ENCODE data around the gene CHORDC1. TPM values are rescaled to one million over a fixed set of nuclear protein-coding genes. Genes with fewer than 3 reads are reported as not detected.

Gene CHORDC1
- total and polyA plus RNA-seq, 2 donors from 2014 or later: 12.3 to 21.7 TPM

GRCh38 chr11:90254065-90254464 lies 31.2 kb upstream of the CHORDC1 start:
- no peaks in the 10 kb centered on the region for H3K36me3 ChIP-seq (ENCODE audit: control insufficient read depth in 2 of 3, insufficient read depth in 3 of 3, low read length in 3 of 3)
- H3K27ac ChIP-seq (ENCODE audit: low read depth in 2 of 2, low read length in 2 of 2): no peak overlapping the region
- no peaks in the 10 kb centered on the region for H3K27me3 ChIP-seq (ENCODE audit: control insufficient read depth, insufficient read depth, low read length)
- intact Hi-C loops (cut with DNase I): no loop called here
- DNase-seq (no peak), FAIRE-seq (no peak)
- no peaks in the 10 kb centered on the region for H3K4me1 ChIP-seq (ENCODE audit: control insufficient read depth in 2 of 3, insufficient read depth in 2 of 3, low read depth in 1 of 3, low read length in 3 of 3)
- no peaks in the 10 kb centered on the region for H3K9me3 ChIP-seq (ENCODE audit: control insufficient read depth in 2 of 3, insufficient read depth in 1 of 3, low read length in 3 of 3)
- H3K4me3 ChIP-seq (ENCODE audit: low read length in 3 of 3): no peak overlapping the region
- TF ChIP-seq, protein P1, sequence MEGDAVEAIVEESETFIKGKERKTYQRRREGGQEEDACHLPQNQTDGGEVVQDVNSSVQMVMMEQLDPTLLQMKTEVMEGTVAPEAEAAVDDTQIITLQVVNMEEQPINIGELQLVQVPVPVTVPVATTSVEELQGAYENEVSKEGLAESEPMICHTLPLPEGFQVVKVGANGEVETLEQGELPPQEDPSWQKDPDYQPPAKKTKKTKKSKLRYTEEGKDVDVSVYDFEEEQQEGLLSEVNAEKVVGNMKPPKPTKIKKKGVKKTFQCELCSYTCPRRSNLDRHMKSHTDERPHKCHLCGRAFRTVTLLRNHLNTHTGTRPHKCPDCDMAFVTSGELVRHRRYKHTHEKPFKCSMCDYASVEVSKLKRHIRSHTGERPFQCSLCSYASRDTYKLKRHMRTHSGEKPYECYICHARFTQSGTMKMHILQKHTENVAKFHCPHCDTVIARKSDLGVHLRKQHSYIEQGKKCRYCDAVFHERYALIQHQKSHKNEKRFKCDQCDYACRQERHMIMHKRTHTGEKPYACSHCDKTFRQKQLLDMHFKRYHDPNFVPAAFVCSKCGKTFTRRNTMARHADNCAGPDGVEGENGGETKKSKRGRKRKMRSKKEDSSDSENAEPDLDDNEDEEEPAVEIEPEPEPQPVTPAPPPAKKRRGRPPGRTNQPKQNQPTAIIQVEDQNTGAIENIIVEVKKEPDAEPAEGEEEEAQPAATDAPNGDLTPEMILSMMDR (IDR thresholded peaks at IDR 0.05; ENCODE audit: borderline replicate concordance, extremely low read depth, insufficient read depth): no peak
- no peak overlapping the region for H3K9ac ChIP-seq (ENCODE audit: low read length in 3 of 3)

- Histone ChIP-seq H3K4me3 (ENCODE audit: low read length in 3 of 3) (no peak overlapping the region), H3K36me3 (ENCODE audit: control insufficient read depth in 2 of 3, insufficient read depth in 3 of 3, low read length in 3 of 3) (no peaks in the 10 kb centered on the region), H3K9ac (ENCODE audit: low read length in 3 of 3) (no peak overlapping the region), H3K4me1 (ENCODE audit: control insufficient read depth in 2 of 3, insufficient read depth in 2 of 3, low read depth in 1 of 3, low read length in 3 of 3) (no peaks in the 10 kb centered on the region), H3K27ac (ENCODE audit: low read depth in 2 of 2, low read length in 2 of 2) (no peak overlapping the region), H3K9me3 (ENCODE audit: control insufficient read depth in 2 of 3, insufficient read depth in 1 of 3, low read length in 3 of 3) (no peaks in the 10 kb centered on the region), H3K27me3 (ENCODE audit: control insufficient read depth, insufficient read depth, low read length) (no peaks in the 10 kb centered on the region)
- TF ChIP-seq, protein P1 (IDR thresholded peaks at IDR 0.05; ENCODE audit: borderline replicate concordance, extremely low read depth, insufficient read depth): no peak
- no peak for DNase-seq
- intact Hi-C loops (cut with DNase I): no loop called here
- FAIRE-seq: no peak
Observed at GRCh38 chr11:90252053-90252452, 29.2 kb upstream of the CHORDC1 start.

DNA sequence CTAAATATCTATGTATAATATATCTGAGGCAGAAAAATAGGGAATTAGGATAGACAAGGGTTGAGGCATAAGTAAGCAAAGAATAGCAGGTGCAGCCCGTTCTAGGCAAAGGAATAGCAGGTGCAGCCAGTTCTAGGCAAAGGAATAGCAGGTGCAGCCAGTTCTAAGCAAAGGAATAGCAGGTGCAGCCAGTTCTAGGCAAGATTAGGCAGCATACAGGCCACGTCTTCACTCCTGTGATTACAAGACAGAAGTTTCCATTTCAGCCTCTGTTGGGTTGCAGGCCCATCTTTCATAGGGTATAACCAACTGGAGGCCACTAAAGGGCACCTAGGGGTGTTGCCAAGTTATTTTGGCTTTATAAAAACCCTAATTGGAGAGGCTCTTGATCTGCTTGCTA lies 28.8 kb upstream of the CHORDC1 start:
- FAIRE-seq: no peak
- H3K36me3 ChIP-seq (ENCODE audit: control insufficient read depth in 2 of 3, insufficient read depth in 3 of 3, low read length in 3 of 3): no peaks in the 10 kb centered on the region
- DNase-seq: no peak
- no peak overlapping the region for H3K9ac ChIP-seq (ENCODE audit: low read length in 3 of 3)
- intact Hi-C loops (cut with DNase I): no loop called here
- H3K9me3 ChIP-seq (ENCODE audit: control insufficient read depth in 2 of 3, insufficient read depth in 1 of 3, low read length in 3 of 3): no peaks in the 10 kb centered on the region
- H3K27ac ChIP-seq (ENCODE audit: low read depth in 2 of 2, low read length in 2 of 2): no peak overlapping the region
- H3K27me3 ChIP-seq (ENCODE audit: control insufficient read depth, insufficient read depth, low read length): no peaks in the 10 kb centered on the region
- TF ChIP-seq, protein P1 (IDR thresholded peaks at IDR 0.05; ENCODE audit: borderline replicate concordance, extremely low read depth, insufficient read depth): no peak
- no peak overlapping the region for H3K4me3 ChIP-seq (ENCODE audit: low read length in 3 of 3)
- no peaks in the 10 kb centered on the region for H3K4me1 ChIP-seq (ENCODE audit: control insufficient read depth in 2 of 3, insufficient read depth in 2 of 3, low read depth in 1 of 3, low read length in 3 of 3)

- intact Hi-C loops (cut with DNase I): no loop called here
- no peak overlapping the region for H3K27ac ChIP-seq (ENCODE audit: low read depth in 2 of 2, low read length in 2 of 2)
- DNase-seq (no peak), FAIRE-seq (no peak)
- H3K9me3 ChIP-seq (ENCODE audit: control insufficient read depth in 2 of 3, insufficient read depth in 1 of 3, low read length in 3 of 3): no peaks in the 10 kb centered on the region
- H3K27me3 ChIP-seq (ENCODE audit: control insufficient read depth, insufficient read depth, low read length): no peaks in the 10 kb centered on the region
- no peak overlapping the region for H3K4me3 ChIP-seq (ENCODE audit: low read length in 3 of 3)
- TF ChIP-seq, protein P1 (IDR thresholded peaks at IDR 0.05; ENCODE audit: borderline replicate concordance, extremely low read depth, insufficient read depth): no peak
- no peaks in the 10 kb centered on the region for H3K4me1 ChIP-seq (ENCODE audit: control insufficient read depth in 2 of 3, insufficient read depth in 2 of 3, low read depth in 1 of 3, low read length in 3 of 3)
- H3K36me3 ChIP-seq (ENCODE audit: control insufficient read depth in 2 of 3, insufficient read depth in 3 of 3, low read length in 3 of 3): no peaks in the 10 kb centered on the region
- no peak overlapping the region for H3K9ac ChIP-seq (ENCODE audit: low read length in 3 of 3)
Observed at GRCh38 chr11:90250970-90251369, 28.1 kb upstream of the CHORDC1 start.
